Vagina (tissue), 2 donors: ENCODE data around the gene RELA. TPM values are rescaled to one million over a fixed set of nuclear protein-coding genes. Genes with fewer than 3 reads are reported as not detected.

Experiments used
- DNase-seq, 2 donors: peaks; one replicate each; pipeline ENCODE4 v3.0.0-alpha.2; 2017; ENCODE audit errors: extremely low spot score in 2 of 2
- H3K27ac ChIP-seq: fragments of 200-600 bp; sonication (generic); one replicate; pipeline ENCODE4 v1.5.1; 2019
- H3K27me3 ChIP-seq: fragments of 200-600 bp; sonication (generic); one replicate; pipeline ENCODE4 v1.5.1; 2019
- H3K36me3 ChIP-seq, 2 donors: fragments of 200-600 bp; sonication (generic); one replicate each; pipeline ENCODE4 v1.5.1; 2017 to 2019
- H3K4me1 ChIP-seq: fragments of 200-600 bp; sonication (generic); one replicate; pipeline ENCODE4 v1.5.1; 2019
- H3K4me3 ChIP-seq, 2 donors: fragments of 200-600 bp; sonication (generic); 1 replicate in 1 of 2; 2 replicates in 1 of 2; pipeline ENCODE4 v1.5.1; 2016 to 2019
- H3K9me3 ChIP-seq: fragments of 200-600 bp; sonication (generic); one replicate; pipeline ENCODE4 v1.5.1; 2019
- POLR2A ChIP-seq, 2 donors: fragments of 450-650 bp; IDR thresholded peaks; one replicate each; pipeline ENCODE4 v1.6.1; 2017; ENCODE audit warnings: antibody characterized with exemption in 2 of 2, mild to moderate bottlenecking in 2 of 2, moderate library complexity in 2 of 2
- POLR2AphosphoS5 ChIP-seq, 2 donors: sonication (generic); formaldehyde crosslinking; IDR thresholded peaks; one replicate each; pipeline ENCODE4 v1.9.0; 2017; ENCODE audit warnings: antibody characterized with exemption in 2 of 2, mild to moderate bottlenecking in 2 of 2, low read depth in 1 of 2; ENCODE audit not compliant: insufficient read depth in 1 of 2
- intact Hi-C: fragments of 100-400 bp; cut with DNase I; formaldehyde crosslinking; loops from one replicate; pipeline ENCODE4 v1.15.1; 2023
- total RNA-seq: library from RNA; depleted of rRNA; stranded (reverse); fragments of >200 nt; gene quantifications from one replicate; pipeline ENCODE4 v1.2.3, GENCODE V29; 2016
- TF ChIP-seq, protein P1 (sequence below), 3 experiments: fragments of 450-650 bp in 2 of 3; fragments of 200-600 bp in 1 of 3; sonication (generic) in 1 of 3; IDR thresholded peaks; one replicate each; pipeline ENCODE4 v1.5.1; 2017 to 2019; ENCODE audit warnings: antibody characterized with exemption in 3 of 3, mild to moderate bottlenecking in 2 of 3, moderate library complexity in 2 of 3

RELA gene
- total RNA-seq, 1 donor from 2014 or later: 59.2 TPM

DNA sequence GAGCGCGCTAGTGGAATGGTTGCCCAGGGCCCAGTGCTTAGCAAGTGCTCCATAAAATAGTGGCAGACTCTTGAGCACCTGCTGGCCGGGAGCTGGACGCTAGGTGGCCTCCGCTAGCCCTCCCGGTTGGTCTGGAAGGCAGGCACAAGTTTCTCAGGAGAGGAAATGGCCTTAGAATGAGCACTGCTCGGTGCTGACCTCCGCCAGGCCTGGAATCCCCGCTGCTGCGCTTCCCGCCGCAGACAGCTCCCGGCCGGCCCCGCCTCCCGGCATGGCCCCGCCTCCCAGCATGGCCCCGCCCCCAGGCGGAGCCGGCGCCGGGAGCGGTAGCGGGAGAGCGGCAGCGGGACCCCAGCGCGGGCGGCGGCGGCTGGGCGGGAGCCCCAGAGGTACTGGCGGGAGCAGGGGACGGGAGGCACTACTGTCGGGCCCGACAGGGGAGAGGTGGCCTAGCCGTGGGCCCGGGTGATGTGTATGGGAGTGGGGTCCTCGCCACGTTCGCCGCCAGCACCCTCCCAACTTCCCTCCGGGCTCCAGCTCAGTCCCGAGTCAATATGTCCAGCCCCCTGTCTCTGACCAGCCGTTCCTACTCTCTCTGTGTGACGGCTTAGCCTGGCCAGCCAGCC is 24.8 kb downstream of the RELA start, which contains the start of gene SIPA1:
Gene SIPA1 (plus strand): TSS at position 308 of the 626 bp plus-strand sequence. CDS start 2,821 bp downstream, outside the sequence.
- Histone ChIP-seq H3K4me1 (peaks cover 46% of the 10 kb centered on the region), H3K4me3 (peak within 1 kb of the TSS; percentile 74 to 81), H3K27ac (peak within 1 kb of the TSS; percentile 85), H3K9me3 (no peaks in the 10 kb centered on the region), H3K27me3 (no peaks in the 10 kb centered on the region), H3K36me3 (peaks cover 0 to 39% of the 10 kb centered on the region in 2 donors)
- intact Hi-C loops: no loop called here
- TF ChIP-seq POLR2AphosphoS5 (IDR thresholded peaks at IDR 0.05; ENCODE audit: insufficient read depth in 1 of 2, low read depth in 1 of 2) (peak in 1 of 2 donors; percentile 71), POLR2A (IDR thresholded peaks at IDR 0.05) (peak in 1 of 2 donors; percentile 76)
- TF ChIP-seq, protein P1, sequence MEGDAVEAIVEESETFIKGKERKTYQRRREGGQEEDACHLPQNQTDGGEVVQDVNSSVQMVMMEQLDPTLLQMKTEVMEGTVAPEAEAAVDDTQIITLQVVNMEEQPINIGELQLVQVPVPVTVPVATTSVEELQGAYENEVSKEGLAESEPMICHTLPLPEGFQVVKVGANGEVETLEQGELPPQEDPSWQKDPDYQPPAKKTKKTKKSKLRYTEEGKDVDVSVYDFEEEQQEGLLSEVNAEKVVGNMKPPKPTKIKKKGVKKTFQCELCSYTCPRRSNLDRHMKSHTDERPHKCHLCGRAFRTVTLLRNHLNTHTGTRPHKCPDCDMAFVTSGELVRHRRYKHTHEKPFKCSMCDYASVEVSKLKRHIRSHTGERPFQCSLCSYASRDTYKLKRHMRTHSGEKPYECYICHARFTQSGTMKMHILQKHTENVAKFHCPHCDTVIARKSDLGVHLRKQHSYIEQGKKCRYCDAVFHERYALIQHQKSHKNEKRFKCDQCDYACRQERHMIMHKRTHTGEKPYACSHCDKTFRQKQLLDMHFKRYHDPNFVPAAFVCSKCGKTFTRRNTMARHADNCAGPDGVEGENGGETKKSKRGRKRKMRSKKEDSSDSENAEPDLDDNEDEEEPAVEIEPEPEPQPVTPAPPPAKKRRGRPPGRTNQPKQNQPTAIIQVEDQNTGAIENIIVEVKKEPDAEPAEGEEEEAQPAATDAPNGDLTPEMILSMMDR (IDR thresholded peaks at IDR 0.05): no peak
- DNase-seq: no peak

DNA sequence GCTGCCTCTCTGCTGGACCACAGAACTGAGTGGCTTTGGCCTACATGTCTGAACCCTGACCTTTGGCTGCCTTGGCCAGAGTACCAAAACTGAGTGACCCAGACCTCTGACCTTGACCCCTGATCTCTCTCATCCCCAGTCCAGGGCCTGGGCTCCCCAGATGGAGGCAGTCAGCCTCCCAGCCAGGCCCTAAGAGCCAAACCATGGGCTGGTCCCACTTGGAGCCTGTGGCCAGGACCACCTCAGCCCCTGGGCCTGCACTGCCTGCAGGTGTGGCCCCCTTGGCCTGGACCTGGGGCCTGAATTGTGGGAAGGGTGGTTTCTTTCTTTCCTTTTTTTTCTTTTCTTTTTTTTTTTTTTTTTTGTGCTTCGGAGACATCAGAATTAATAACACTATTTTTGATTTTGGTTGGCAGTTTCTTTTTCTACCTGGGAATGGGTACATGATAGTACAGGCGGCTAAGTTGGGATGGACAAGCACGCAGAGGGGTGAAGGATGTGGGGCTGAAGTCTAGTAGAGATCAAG is 25.6 kb downstream of the RELA start:
- Histone ChIP-seq H3K4me3 (no peak overlapping the region), H3K27ac (peak overlapping the region; percentile 85)
- intact Hi-C loops: no loop called here

DNA sequence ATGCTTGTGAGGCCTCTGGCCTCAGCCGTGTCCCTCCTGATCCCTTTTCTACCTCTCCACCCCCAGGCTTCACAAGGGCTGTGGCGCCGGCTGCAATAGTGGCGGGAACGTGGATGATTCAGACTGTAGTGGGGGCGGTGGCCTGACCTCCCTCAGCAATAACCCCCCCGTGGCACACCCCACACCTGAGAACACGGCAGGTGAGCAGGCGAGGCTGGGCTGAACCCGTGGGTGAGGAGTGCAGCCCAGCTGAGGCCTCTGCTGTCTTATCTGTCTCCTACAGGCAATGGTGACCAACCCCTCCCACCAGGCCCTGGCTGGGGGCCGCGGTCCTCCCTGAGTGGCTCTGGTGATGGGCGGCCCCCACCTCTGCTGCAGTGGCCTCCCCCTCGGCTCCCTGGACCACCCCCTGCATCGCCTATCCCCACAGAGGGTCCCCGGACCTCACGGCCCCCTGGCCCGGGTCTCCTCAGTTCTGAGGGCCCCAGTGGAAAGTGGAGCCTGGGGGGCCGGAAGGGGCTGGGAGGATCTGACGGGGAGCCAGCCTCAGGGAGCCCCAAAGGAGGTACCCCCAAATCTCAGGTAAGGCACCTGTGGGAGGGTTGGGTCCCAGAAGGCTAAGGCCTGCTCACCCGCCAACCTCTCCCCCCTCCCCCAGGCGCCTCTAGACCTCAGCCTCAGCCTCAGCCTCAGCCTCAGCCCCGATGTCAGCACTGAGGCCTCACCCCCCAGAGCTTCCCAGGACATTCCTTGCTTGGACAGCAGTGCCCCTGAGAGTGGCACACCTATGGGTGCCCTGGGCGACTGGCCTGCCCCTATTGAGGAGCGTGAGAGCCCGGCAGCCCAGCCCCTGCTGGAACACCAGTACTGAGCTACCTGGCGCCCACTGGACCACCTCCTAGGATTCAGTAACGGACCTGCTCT is 26.3 kb downstream of the RELA start:
- Histone ChIP-seq H3K4me3 (no peak overlapping the region), H3K4me1 (peaks cover 41% of the 10 kb centered on the region), H3K9me3 (no peaks in the 10 kb centered on the region), H3K27ac (no peak overlapping the region), H3K36me3 (peaks cover 0 to 37% of the 10 kb centered on the region in 2 donors), H3K27me3 (no peaks in the 10 kb centered on the region)
- TF ChIP-seq POLR2AphosphoS5 (IDR thresholded peaks at IDR 0.05; ENCODE audit: insufficient read depth in 1 of 2, low read depth in 1 of 2) (no peak), POLR2A (IDR thresholded peaks at IDR 0.05) (no peak)
- TF ChIP-seq, protein P1 (IDR thresholded peaks at IDR 0.05): no peak
- DNase-seq: no peak
- intact Hi-C loops: no loop called here

More for the DNA sequence above, 25.6 kb downstream of the RELA start:
- Histone ChIP-seq H3K4me1 (peaks cover 46% of the 10 kb centered on the region), H3K36me3 (peaks cover 0 to 39% of the 10 kb centered on the region in 2 donors), H3K9me3 (no peaks in the 10 kb centered on the region), H3K27me3 (no peaks in the 10 kb centered on the region)
- DNase-seq: no peak
- TF ChIP-seq POLR2AphosphoS5 (IDR thresholded peaks at IDR 0.05; ENCODE audit: insufficient read depth in 1 of 2, low read depth in 1 of 2) (no peak), POLR2A (IDR thresholded peaks at IDR 0.05) (no peak)
- TF ChIP-seq, protein P1 (IDR thresholded peaks at IDR 0.05): no peak

DNA sequence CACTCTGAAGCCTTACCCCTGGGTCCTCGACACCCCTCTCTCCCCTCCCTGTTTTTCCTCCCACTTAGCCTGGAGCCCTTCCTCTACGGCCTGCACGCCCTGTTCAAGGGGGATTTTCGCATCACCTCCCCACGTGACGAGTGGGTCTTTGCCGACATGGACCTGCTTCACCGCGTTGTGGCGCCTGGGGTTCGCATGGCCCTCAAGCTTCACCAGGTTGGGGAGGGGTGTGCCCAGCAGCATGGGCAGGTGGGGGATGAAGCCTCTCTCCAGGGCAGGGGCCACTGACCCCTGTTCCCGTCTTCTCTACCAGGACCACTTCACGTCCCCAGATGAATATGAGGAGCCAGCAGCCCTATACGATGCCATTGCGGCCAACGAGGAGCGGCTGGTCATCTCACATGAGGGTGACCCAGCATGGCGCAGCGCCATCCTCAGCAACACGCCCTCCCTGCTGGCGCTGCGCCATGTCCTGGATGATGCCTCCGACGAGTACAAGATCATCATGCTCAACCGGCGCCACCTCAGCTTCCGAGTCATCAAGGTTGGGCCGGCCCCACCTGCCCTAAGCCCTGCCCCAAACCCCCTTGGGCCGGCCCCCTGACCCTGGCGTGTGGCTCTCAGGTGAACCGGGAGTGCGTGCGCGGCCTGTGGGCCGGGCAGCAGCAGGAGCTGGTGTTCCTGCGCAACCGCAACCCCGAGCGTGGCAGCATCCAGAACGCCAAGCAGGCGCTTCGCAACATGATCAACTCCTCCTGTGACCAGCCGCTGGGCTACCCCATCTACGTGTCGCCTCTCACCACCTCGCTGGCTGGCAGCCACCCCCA is 27.6 kb downstream of the RELA start:
- no peak for DNase-seq
- Histone ChIP-seq H3K27me3 (no peaks in the 10 kb centered on the region), H3K36me3 (peaks cover 0 to 44% of the 10 kb centered on the region in 2 donors), H3K9me3 (no peaks in the 10 kb centered on the region), H3K4me3 (no peak overlapping the region), H3K4me1 (peaks cover 28% of the 10 kb centered on the region), H3K27ac (no peak overlapping the region)
- TF ChIP-seq, protein P1 (IDR thresholded peaks at IDR 0.05): no peak
- TF ChIP-seq POLR2AphosphoS5 (IDR thresholded peaks at IDR 0.05; ENCODE audit: insufficient read depth in 1 of 2, low read depth in 1 of 2): no peak
- TF ChIP-seq POLR2A (IDR thresholded peaks at IDR 0.05): no peak
- intact Hi-C loops: no loop called here
